ENCODE measurements around the gene KIF19. TPM values are rescaled to one million over a fixed set of nuclear protein-coding genes. Genes with fewer than 3 reads are reported as not detected.

Gene KIF19
- total RNA-seq, 1 experiment from 2014 or later: 0.15 TPM

DNA sequence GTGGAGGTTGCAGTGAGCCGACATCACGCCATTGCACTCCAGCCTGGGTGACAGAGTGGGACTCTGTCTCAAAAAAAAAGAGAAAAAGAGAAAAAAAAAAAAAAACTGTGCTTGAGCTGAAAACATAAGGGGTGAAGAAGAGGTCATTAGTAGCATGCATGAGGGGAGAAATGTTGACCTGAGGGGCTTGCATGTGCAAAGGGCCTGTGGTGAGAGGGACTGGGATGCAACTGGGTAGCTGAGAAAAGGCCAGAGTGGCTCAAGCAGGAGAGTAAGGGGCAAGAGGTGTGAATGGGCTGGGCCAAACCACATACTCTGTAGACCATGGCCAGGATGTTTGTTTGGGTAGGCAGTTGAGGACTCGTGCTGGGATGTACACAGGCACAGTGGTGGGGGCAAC is 3.4 kb downstream of the KIF19 start:
- H3K4me2 ChIP-seq (ENCODE audit: low read length): no peak overlapping the region
- ATAC-seq (no peak), DNase-seq (ENCODE audit: low read depth, low spot score) (no peak)
- no peaks in the 10 kb centered on the region for H3K27me3 ChIP-seq (ENCODE audit: insufficient read depth, low read length)
- H3K27ac ChIP-seq (ENCODE audit: low read depth, low read length): no peak overlapping the region
- intact Hi-C loops (cut with micrococcal nuclease): no loop called here
- no peaks in the 10 kb centered on the region for H3K79me2 ChIP-seq (ENCODE audit: insufficient read depth, low read length)
- no peak overlapping the region for H3K4me3 ChIP-seq (replicated peaks in 1 of 2; ENCODE audit: low read depth in 1 of 2, low read length in 2 of 2)
- TF ChIP-seq POLR2AphosphoS5 (IDR thresholded peaks at IDR 0.05; ENCODE audit: low read depth, low read length): no peak
- TF ChIP-seq EZH2 (IDR thresholded peaks at IDR 0.05): no peak
- no peak for TF ChIP-seq EGR1 (IDR thresholded peaks at IDR 0.05; ENCODE audit: low read depth)
- no peak for TF ChIP-seq EZH2phosphoT487 (IDR thresholded peaks at IDR 0.05; ENCODE audit: borderline replicate concordance)
- no peak for TF ChIP-seq ZFX (IDR thresholded peaks at IDR 0.05)
- no peak for TF ChIP-seq SIN3A (IDR thresholded peaks at IDR 0.05; ENCODE audit: low read depth)
- no peak for TF ChIP-seq JUND (IDR thresholded peaks at IDR 0.05)
- TF ChIP-seq ELF1 (IDR thresholded peaks at IDR 0.05; ENCODE audit: borderline replicate concordance, low read depth): no peak
- TF ChIP-seq CBX3 (IDR thresholded peaks at IDR 0.05; ENCODE audit: low read depth): no peak
- TF ChIP-seq, protein P1, sequence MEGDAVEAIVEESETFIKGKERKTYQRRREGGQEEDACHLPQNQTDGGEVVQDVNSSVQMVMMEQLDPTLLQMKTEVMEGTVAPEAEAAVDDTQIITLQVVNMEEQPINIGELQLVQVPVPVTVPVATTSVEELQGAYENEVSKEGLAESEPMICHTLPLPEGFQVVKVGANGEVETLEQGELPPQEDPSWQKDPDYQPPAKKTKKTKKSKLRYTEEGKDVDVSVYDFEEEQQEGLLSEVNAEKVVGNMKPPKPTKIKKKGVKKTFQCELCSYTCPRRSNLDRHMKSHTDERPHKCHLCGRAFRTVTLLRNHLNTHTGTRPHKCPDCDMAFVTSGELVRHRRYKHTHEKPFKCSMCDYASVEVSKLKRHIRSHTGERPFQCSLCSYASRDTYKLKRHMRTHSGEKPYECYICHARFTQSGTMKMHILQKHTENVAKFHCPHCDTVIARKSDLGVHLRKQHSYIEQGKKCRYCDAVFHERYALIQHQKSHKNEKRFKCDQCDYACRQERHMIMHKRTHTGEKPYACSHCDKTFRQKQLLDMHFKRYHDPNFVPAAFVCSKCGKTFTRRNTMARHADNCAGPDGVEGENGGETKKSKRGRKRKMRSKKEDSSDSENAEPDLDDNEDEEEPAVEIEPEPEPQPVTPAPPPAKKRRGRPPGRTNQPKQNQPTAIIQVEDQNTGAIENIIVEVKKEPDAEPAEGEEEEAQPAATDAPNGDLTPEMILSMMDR (IDR thresholded peaks at IDR 0.05 in 2 of 3, conservative IDR thresholded peaks at IDR 0.05 in 1 of 3; ENCODE audit: borderline replicate concordance in 1 of 3, insufficient read depth in 1 of 3, low read depth in 2 of 3, low read length in 2 of 3): no peak
- no peak for TF ChIP-seq CEBPB (IDR thresholded peaks at IDR 0.05; ENCODE audit: low read depth)
- TF ChIP-seq, protein P2, sequence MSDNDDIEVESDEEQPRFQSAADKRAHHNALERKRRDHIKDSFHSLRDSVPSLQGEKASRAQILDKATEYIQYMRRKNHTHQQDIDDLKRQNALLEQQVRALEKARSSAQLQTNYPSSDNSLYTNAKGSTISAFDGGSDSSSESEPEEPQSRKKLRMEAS (IDR thresholded peaks at IDR 0.05): no peak
- no peak for TF ChIP-seq YY1 (IDR thresholded peaks at IDR 0.05; ENCODE audit: extremely low read depth, insufficient replicate concordance, low read depth, low read length)
- TF ChIP-seq FOSL1 (IDR thresholded peaks at IDR 0.05; ENCODE audit: low read depth): no peak
- TF ChIP-seq, protein P3, sequence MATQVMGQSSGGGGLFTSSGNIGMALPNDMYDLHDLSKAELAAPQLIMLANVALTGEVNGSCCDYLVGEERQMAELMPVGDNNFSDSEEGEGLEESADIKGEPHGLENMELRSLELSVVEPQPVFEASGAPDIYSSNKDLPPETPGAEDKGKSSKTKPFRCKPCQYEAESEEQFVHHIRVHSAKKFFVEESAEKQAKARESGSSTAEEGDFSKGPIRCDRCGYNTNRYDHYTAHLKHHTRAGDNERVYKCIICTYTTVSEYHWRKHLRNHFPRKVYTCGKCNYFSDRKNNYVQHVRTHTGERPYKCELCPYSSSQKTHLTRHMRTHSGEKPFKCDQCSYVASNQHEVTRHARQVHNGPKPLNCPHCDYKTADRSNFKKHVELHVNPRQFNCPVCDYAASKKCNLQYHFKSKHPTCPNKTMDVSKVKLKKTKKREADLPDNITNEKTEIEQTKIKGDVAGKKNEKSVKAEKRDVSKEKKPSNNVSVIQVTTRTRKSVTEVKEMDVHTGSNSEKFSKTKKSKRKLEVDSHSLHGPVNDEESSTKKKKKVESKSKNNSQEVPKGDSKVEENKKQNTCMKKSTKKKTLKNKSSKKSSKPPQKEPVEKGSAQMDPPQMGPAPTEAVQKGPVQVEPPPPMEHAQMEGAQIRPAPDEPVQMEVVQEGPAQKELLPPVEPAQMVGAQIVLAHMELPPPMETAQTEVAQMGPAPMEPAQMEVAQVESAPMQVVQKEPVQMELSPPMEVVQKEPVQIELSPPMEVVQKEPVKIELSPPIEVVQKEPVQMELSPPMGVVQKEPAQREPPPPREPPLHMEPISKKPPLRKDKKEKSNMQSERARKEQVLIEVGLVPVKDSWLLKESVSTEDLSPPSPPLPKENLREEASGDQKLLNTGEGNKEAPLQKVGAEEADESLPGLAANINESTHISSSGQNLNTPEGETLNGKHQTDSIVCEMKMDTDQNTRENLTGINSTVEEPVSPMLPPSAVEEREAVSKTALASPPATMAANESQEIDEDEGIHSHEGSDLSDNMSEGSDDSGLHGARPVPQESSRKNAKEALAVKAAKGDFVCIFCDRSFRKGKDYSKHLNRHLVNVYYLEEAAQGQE (IDR thresholded peaks at IDR 0.05; ENCODE audit: low read depth): no peak
- TF ChIP-seq, protein P4, sequence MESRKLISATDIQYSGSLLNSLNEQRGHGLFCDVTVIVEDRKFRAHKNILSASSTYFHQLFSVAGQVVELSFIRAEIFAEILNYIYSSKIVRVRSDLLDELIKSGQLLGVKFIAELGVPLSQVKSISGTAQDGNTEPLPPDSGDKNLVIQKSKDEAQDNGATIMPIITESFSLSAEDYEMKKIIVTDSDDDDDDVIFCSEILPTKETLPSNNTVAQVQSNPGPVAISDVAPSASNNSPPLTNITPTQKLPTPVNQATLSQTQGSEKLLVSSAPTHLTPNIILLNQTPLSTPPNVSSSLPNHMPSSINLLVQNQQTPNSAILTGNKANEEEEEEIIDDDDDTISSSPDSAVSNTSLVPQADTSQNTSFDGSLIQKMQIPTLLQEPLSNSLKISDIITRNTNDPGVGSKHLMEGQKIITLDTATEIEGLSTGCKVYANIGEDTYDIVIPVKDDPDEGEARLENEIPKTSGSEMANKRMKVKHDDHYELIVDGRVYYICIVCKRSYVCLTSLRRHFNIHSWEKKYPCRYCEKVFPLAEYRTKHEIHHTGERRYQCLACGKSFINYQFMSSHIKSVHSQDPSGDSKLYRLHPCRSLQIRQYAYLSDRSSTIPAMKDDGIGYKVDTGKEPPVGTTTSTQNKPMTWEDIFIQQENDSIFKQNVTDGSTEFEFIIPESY (IDR thresholded peaks at IDR 0.05; ENCODE audit: extremely low read depth, insufficient replicate concordance, low read length): no peak
- no peak for TF ChIP-seq ZNF274 (IDR thresholded peaks at IDR 0.05; ENCODE audit: low read depth, low read length)
- no peak for TF ChIP-seq RAD21 (IDR thresholded peaks at IDR 0.05; ENCODE audit: low read depth)
- TF ChIP-seq SRF (IDR thresholded peaks at IDR 0.05; ENCODE audit: low read depth): no peak
- no peak for TF ChIP-seq TCF7L2 (IDR thresholded peaks at IDR 0.05; ENCODE audit: borderline replicate concordance, extremely low read depth, insufficient read depth, insufficient read length)
- ChIA-PET RAD21 (ENCODE audit: low non-redundant PET in 1 of 2, low total read pairs in 2 of 2, uncharacterized antibody in 2 of 2, unreplicated experiment in 2 of 2) (no interaction called here), POLR2A (no interaction called here), CTCF (no interaction called here)
- no peaks in the 10 kb centered on the region for H3K9me2 ChIP-seq (ENCODE audit: insufficient read depth)
- no peaks in the 10 kb centered on the region for H4K20me1 ChIP-seq (ENCODE audit: insufficient read depth)
- H3K4me1 ChIP-seq (ENCODE audit: control insufficient read depth in 1 of 2, insufficient read depth in 2 of 2, low read length in 2 of 2): no peaks in the 10 kb centered on the region
- no peak overlapping the region for H2AFZ ChIP-seq (ENCODE audit: low read depth, low read length, poor library complexity, severe bottlenecking)
- H3K9ac ChIP-seq (ENCODE audit: low read length): no peak overlapping the region
- no peaks in the 10 kb centered on the region for H3K9me3 ChIP-seq (ENCODE audit: control insufficient read depth in 1 of 2, insufficient read depth in 1 of 2, low read depth in 1 of 2, low read length in 2 of 2)
- H3K36me3 ChIP-seq (ENCODE audit: control insufficient read depth in 1 of 2, insufficient read depth in 2 of 2, low read length in 2 of 2): no peaks in the 10 kb centered on the region
- BruUV-seq (replicated peaks): no TSS peak
